Psoas muscle (tissue), 8 donors: ENCODE results near the gene DCTN3. TPM values are rescaled to one million over a fixed set of nuclear protein-coding genes. Genes with fewer than 3 reads are reported as not detected.

Experiments used
- ATAC-seq, 4 donors: fragments of 200-7000 bp; cut with Tn5 transposase; one replicate each; pipeline ENCODE4 v1.9.1; 2020; ENCODE audit warnings: moderate library complexity in 3 of 4, mild to moderate bottlenecking in 2 of 4
- DNase-seq, 2 donors: peaks; one replicate each; pipeline ENCODE4 v3.0.0-alpha.2; 2020
- H3K27ac ChIP-seq: fragments of 200-600 bp; one replicate; pipeline ENCODE4 v1.8.0; 2022
- H3K27me3 ChIP-seq, 3 donors: fragments of 200-600 bp in 1 of 3; one replicate each; pipeline versions ENCODE4 v1.6.1 to v1.8.0; 2013 to 2022; ENCODE audit warnings: low read length in 2 of 3, mild to moderate bottlenecking in 2 of 3, moderate library complexity in 1 of 3; ENCODE audit not compliant: insufficient read depth in 3 of 3
- H3K36me3 ChIP-seq, 2 donors: fragments of 200-600 bp in 1 of 2; one replicate each; pipeline versions ENCODE4 v1.6.1 to v1.8.0; 2013 to 2022; ENCODE audit warnings: low read depth in 1 of 2, mild to moderate bottlenecking in 1 of 2, moderate library complexity in 1 of 2; ENCODE audit not compliant: insufficient read depth in 1 of 2
- H3K4me1 ChIP-seq: fragments of 200-600 bp; one replicate; pipeline ENCODE4 v1.8.0; 2022
- H3K4me3 ChIP-seq: fragments of 200-600 bp; one replicate; pipeline ENCODE4 v1.8.0; 2022; ENCODE audit warnings: mild to moderate bottlenecking
- H3K9me3 ChIP-seq: fragments of 200-600 bp; one replicate; pipeline ENCODE4 v1.8.0; 2022
- CTCF ChIP-seq: fragments of 200-600 bp; IDR thresholded peaks from one replicate; pipeline ENCODE4 v1.8.0; 2022; ENCODE audit warnings: antibody characterized with exemption
- WGBS, 3 donors: extraction: QIAGEN DNeasy Blood & Tissue Kit; methylation state at CpG; one replicate each; pipeline versions ENCODE4 v1.1.6 to v1.1.7; 2013; 5-methylcytosine and 5-hydroxymethylcytosine counted together
- intact Hi-C, 2 donors: fragments of 100-400 bp; cut with DNase I; formaldehyde crosslinking; loops; one replicate each; pipeline versions ENCODE4 v1.11.0 to v1.14.2; 2022
- polyA plus RNA-seq, 3 donors: library from polyadenylated mRNA; stranded (reverse); fragments of 200-250 nt; gene quantifications; one replicate each; pipeline ENCODE4 v1.2.3, GENCODE V29; 2013
- total RNA-seq, 4 donors: library from RNA; stranded (reverse); fragmentation: NEBNext Ultra II Directional in 2 of 4; extraction: Animal tissue kit (Norgen Biotek cat#: 25700) in 2 of 4; gene quantifications; one replicate each; pipeline versions ENCODE4 v1.2.1 to v1.2.4, GENCODE V29; 2021 to 2023
- donor health status: healthy with polysubstance abuse.
- donor health status: DM: no; HTN: no; CAD: no; lungs with moderate emphysema.
- donor health status: Bipolar disorder and iron deficiency.
- donor health status: healthy.
- donor health status: DM: yes; HTN: yes; CAD: no.
- donor health status: DM: no; HTN: no; CAD: no.
- donor health status: DM: no; HTN: no; CAD: no.
- donor health status: DM: yes; HTN: yes; CAD: no.

Gene DCTN3
- total and polyA plus RNA-seq, 7 donors: 52.7 to 109 (median 95.8) TPM

DNA sequence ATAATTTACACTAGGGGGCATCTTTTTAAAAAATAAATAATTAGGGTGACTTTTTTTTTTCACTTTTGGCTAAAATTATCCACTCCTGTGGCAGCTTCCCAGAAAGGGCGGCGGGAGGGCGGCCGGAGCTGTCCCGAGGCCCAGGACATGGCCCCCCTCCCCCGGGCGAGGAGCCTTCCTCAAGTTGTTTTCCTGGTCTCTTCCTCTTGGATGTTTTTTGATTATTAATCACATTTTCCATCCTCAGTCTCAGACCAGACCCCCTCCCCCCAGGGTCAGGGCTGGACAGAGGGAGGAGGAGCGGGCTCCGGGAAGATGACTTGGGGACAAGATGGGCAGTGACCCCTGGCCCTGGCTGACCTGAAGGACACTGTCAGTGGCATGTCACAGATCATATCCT lies 26.1 kb downstream of the DCTN3 start:
- no peaks in the 10 kb centered on the region for H3K9me3 ChIP-seq
- H3K27ac ChIP-seq: peak overlapping the region; percentile 47
- DNase-seq: peak; percentile 41 to 76
- TF ChIP-seq CTCF: no peak
- ATAC-seq: no peak
- H3K27me3 ChIP-seq: no peaks in the 10 kb centered on the region
- no peak overlapping the region for H3K4me3 ChIP-seq
- intact Hi-C loops: loop anchor here in 1 of 2 donors (5.0 kb wide), 1 partner anchor 262 kb away; no protein-coding TSS in a partner anchor
- no peaks in the 10 kb centered on the region for H3K36me3 ChIP-seq
- 37 to 54% (median 39%) methylated on average over 9 of the region's 9 CpGs for WGBS, 3 donors
- peaks cover 62% of the 10 kb centered on the region for H3K4me1 ChIP-seq

- H3K27ac ChIP-seq: peak overlapping the region; percentile 47
Measured at GRCh38 chr9:34592895-34593601, 27.2 kb downstream of the DCTN3 start.

DNA sequence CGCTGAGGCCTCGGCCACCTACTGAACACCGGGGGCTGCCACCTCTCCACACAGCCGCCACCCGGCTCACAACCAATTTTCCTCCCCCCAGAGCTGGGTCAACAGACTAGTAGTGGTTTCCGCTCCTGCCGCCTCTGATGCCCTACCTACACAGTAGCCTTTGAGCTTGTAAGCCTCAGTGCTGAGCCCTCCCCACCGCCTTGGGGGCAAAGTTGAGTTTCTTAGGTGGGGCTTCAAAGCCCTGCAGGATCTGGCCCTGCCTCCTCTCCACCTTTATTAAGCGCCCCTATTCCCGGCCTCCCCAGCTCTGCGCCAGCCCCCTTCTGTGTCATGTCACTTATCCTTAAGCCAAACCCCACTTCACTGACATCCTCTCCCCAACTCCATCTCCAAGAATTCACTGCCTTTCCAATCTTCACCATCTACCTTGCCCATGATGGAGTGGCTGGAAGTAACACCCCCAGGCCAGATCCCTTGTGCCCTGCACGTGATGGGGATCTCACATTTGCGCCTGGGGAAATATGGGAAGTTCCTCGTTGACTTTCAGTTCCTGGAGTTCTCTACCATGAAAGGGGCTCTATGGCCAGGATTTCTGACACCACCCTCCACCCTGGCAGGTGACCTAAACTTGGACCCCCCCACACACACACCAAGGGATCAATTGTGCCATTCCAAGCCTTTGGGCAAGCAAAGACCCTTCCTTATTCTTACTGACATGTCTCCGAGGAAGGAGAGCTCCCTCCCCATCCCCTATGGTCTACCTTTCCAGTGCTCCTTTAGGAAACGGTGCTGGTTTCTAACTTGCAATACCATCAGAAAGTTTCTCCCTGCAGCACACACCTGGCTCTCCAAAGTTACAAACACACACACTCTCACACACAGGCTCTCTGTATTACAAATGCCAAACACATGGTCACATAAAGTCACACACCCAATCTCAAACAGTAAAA lies 28.1 kb downstream of the DCTN3 start:
- Histone ChIP-seq H3K27me3 (no peaks in the 10 kb centered on the region), H3K4me1 (peaks cover 58% of the 10 kb centered on the region), H3K9me3 (no peaks in the 10 kb centered on the region), H3K4me3 (peak overlapping the region; percentile 43), H3K27ac (peak overlapping the region; percentile 47), H3K36me3 (no peaks in the 10 kb centered on the region)
- ATAC-seq (no peak), DNase-seq (no peak)
- intact Hi-C loops: loop anchor here (1.0 to 5.0 kb wide), 3 partner anchors 44 to 260 kb away; no protein-coding TSS in a partner anchor
- TF ChIP-seq CTCF: no peak
- WGBS, 3 donors: 36 to 42% (median 40%) methylated on average over 12 to 16 of the region's 16 CpGs

More at GRCh38 chr9:34592895-34593601, 27.2 kb downstream of the DCTN3 start:
- Histone ChIP-seq H3K9me3 (no peaks in the 10 kb centered on the region), H3K27me3 (no peaks in the 10 kb centered on the region), H3K4me1 (peaks cover 62% of the 10 kb centered on the region), H3K4me3 (peak overlapping the region; percentile 43), H3K36me3 (no peaks in the 10 kb centered on the region)
- no peak for TF ChIP-seq CTCF
- DNase-seq (peak; percentile 87 to 96), ATAC-seq (peak; percentile 65 to 78 (median 75))
- intact Hi-C loops: loop anchor here in 1 of 2 donors (5.0 kb wide), 1 partner anchor 261 kb away; no protein-coding TSS in a partner anchor
- 2 to 8% (median 3%) methylated on average over 20 to 26 of the region's 26 CpGs for WGBS, 3 donors

DNA sequence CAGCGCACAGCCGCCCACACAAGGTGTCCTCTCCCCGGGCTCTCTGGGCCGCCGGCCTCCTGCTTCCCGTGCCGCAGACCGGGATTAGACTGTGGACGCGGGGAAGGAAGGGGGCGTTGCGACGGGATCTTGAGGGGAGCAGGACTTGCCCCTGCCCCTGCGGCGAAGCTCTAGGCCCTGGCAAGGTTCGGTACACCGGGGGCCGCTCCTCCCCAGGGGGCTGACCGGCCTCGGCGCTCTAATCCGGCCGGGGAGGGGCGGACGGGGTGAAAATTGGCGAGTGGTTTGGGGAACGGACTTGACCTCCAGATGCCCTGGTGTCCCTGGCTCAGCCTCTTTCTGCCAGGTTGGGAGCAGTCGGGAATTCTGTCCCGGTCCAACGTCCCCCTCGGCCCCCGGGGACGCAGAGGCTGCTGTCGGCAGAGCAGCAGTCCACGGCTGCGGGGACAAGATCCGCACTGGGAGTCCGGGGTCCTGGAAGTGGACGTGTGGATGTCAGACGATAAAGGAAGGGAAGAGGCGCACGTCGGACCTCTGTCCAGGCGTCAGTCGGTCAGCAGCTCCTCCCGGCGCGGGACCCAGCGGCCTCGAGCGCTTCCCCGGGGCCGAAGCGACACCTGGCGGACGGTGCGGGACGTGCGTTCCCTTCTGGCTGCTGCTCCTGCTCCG lies 28.9 kb downstream of the DCTN3 start:
- peak; percentile 91 to 94 for DNase-seq
- peak; percentile 93 for TF ChIP-seq CTCF
- H3K9me3 ChIP-seq: no peaks in the 10 kb centered on the region
- H3K27ac ChIP-seq: peak overlapping the region; percentile 76
- peak overlapping the region; percentile 80 for H3K4me3 ChIP-seq
- peak; percentile 76 to 82 (median 81) for ATAC-seq
- 17 to 28% (median 27%) methylated on average over 49 to 60 of the region's 60 CpGs for WGBS, 3 donors
- intact Hi-C loops: loop anchor here (1.0 to 5.0 kb wide), 3 partner anchors 43 to 259 kb away; no protein-coding TSS in a partner anchor
- no peaks in the 10 kb centered on the region for H3K27me3 ChIP-seq
- no peaks in the 10 kb centered on the region for H3K36me3 ChIP-seq
- peaks cover 57% of the 10 kb centered on the region for H3K4me1 ChIP-seq
